HepG2 (cell line): ENCODE results near the gene CSE1L. TPM values are rescaled to one million over a fixed set of nuclear protein-coding genes. Genes with fewer than 3 reads are reported as not detected.

ENCODE experiments used
- ATAC-seq: fragments of 200-7000 bp; cut with Tn5 transposase; 3 replicates; pipeline ENCODE4 v1.9.1; 2020; ENCODE audit warnings: mild to moderate bottlenecking, moderate library complexity
- BruUV-seq: library from RNA; stranded (reverse); fragments of 400-500 nt; replicated peaks from 2 replicates; lab custom pipeline; 2021; lab: Mats Ljungman, UMichigan
- CTCF ChIA-PET: fragments of 300-600 bp; formaldehyde crosslinking; extraction: SDS; loops from one replicate; lab custom pipeline; 2021; ENCODE audit warnings: low total read pairs, inconsistent platforms, low intra/inter-chr PET ratio; lab: Yijun Ruan, JAX
- POLR2A ChIA-PET: fragments of 350-600 bp; sonication (Branson Sonifier 250); formaldehyde crosslinking; loops from one replicate; lab custom pipeline; 2020; ENCODE audit warnings: antibody characterized with exemption, inconsistent platforms; lab: Yijun Ruan, JAX
- DNase-seq: peaks from one replicate; pipeline ENCODE4 v3.0.0-alpha.2; 2015; ENCODE audit warnings: low spot score
- FAIRE-seq: peaks from 3 replicates; lab custom pipeline; 2011; peaks lifted over from hg19 to GRCh38; lab: Jason Lieb, UNC
- H2AFZ ChIP-seq: one replicate; pipeline ENCODE4 v1.6.1; 2011; ENCODE audit warnings: low read length, inconsistent platforms
- H3K27ac ChIP-seq: fragments of 300-600 bp; 3 replicates; pipeline ENCODE4 v1.8.0; 2011; ENCODE audit warnings: mixed run types, mild to moderate bottlenecking, mixed read lengths, low read length, inconsistent platforms; ENCODE audit not compliant: insufficient read depth; ENCODE audit errors: extremely low read length
- H3K27me3 ChIP-seq, 2 experiments: fragments of 200-600 bp in 1 of 2; 2 replicates in 1 of 2; 3 replicates in 1 of 2; pipeline versions ENCODE4 v1.6.0 to v1.8.0; 2011; ENCODE audit warnings: low read length in 2 of 2, mild to moderate bottlenecking in 2 of 2, moderate library complexity in 2 of 2, inconsistent platforms in 1 of 2; ENCODE audit not compliant: insufficient read depth in 2 of 2, control insufficient read depth in 1 of 2
- H3K36me3 ChIP-seq, 2 experiments: fragments of 200-600 bp in 1 of 2; replicated peaks in 1 of 2; 2 replicates in 1 of 2; 3 replicates in 1 of 2; pipeline versions ENCODE4 v1.5.1 to v1.8.0; 2011; ENCODE audit warnings: low read length in 2 of 2, inconsistent platforms in 1 of 2; ENCODE audit not compliant: insufficient read depth in 2 of 2, control insufficient read depth in 1 of 2
- H3K4me1 ChIP-seq: 2 replicates; pipeline ENCODE4 v1.5.1; 2012; ENCODE audit warnings: low read length, inconsistent platforms; ENCODE audit not compliant: insufficient read depth
- H3K4me2 ChIP-seq: 2 replicates; pipeline ENCODE4 v1.6.0; 2011; ENCODE audit warnings: low read depth, low read length, inconsistent platforms
- H3K4me3 ChIP-seq, 3 experiments: fragments of 200-600 bp in 1 of 3; sonication (generic), shearing (Covaris generic) in 1 of 3; replicated peaks in 1 of 3; 2 replicates each; pipeline ENCODE4 v1.5.1; 2011 to 2016; ENCODE audit warnings: low read length in 3 of 3, inconsistent platforms in 2 of 3, low read depth in 2 of 3, mild to moderate bottlenecking in 2 of 3, control low read depth in 1 of 3, mixed read lengths in 1 of 3; ENCODE audit not compliant: insufficient read depth in 1 of 3
- H3K79me2 ChIP-seq: one replicate; pipeline ENCODE4 v1.6.1; 2011; ENCODE audit warnings: low read length, inconsistent platforms; ENCODE audit not compliant: insufficient read depth
- H3K9ac ChIP-seq: 2 replicates; pipeline ENCODE4 v1.6.0; 2011; ENCODE audit warnings: mild to moderate bottlenecking, low read depth, low read length, inconsistent platforms; ENCODE audit not compliant: insufficient read depth
- H3K9me3 ChIP-seq: 2 replicates; pipeline ENCODE4 v1.5.1; 2012; ENCODE audit warnings: mild to moderate bottlenecking, low read length
- H4K20me1 ChIP-seq: 2 replicates; pipeline ENCODE4 v1.6.0; 2011; ENCODE audit warnings: inconsistent platforms, mild to moderate bottlenecking, low read length, moderate library complexity; ENCODE audit not compliant: insufficient read depth
- AKAP8 ChIP-seq: sonication (generic); formaldehyde crosslinking; IDR thresholded peaks from 2 replicates; pipeline ENCODE4 v1.5.1; 2020; ENCODE audit warnings: mild to moderate bottlenecking, missing genetic modification reagents
- EEA1 ChIP-seq: sonication (generic); formaldehyde crosslinking; IDR thresholded peaks from 2 replicates; pipeline ENCODE4 v1.5.1; 2020; ENCODE audit warnings: mild to moderate bottlenecking, missing genetic modification reagents, borderline replicate concordance
- EP300 ChIP-seq, 3 experiments: sonication (generic) in 1 of 3; formaldehyde crosslinking in 1 of 3; IDR thresholded peaks; 2 replicates each; pipeline versions ENCODE4 v1.5.1 to v1.6.1; 2011 to 2020; ENCODE audit warnings: low read depth in 2 of 3, low read length in 2 of 3, borderline replicate concordance in 1 of 3, improper control_type of control experiment in 1 of 3, mild to moderate bottlenecking in 1 of 3, missing genetic modification reagents in 1 of 3, moderate library complexity in 1 of 3
- PAX8 ChIP-seq: sonication (generic); formaldehyde crosslinking; IDR thresholded peaks from 2 replicates; pipeline ENCODE4 v1.8.0; 2022; ENCODE audit warnings: mild to moderate bottlenecking, missing genetic modification reagents, borderline replicate concordance
- ZBTB8A ChIP-seq: sonication (generic); formaldehyde crosslinking; IDR thresholded peaks from 2 replicates; pipeline ENCODE4 v1.4.0; 2020; ENCODE audit warnings: mild to moderate bottlenecking, low read depth, missing genetic modification reagents, borderline replicate concordance
- ZNF180 ChIP-seq: sonication (generic); formaldehyde crosslinking; IDR thresholded peaks from 2 replicates; pipeline ENCODE4 v1.4.0; 2020; ENCODE audit warnings: low read depth, missing genetic modification reagents, borderline replicate concordance
- ZNF335 ChIP-seq: sonication (generic); formaldehyde crosslinking; IDR thresholded peaks from 2 replicates; pipeline ENCODE4 v1.4.0; 2020; ENCODE audit warnings: missing genetic modification reagents
- ZNF34 ChIP-seq: sonication (generic); formaldehyde crosslinking; IDR thresholded peaks from 2 replicates; pipeline ENCODE4 v1.4.0; 2020; ENCODE audit warnings: mild to moderate bottlenecking, missing genetic modification reagents, borderline replicate concordance
- ZNF879 ChIP-seq: sonication (generic); formaldehyde crosslinking; IDR thresholded peaks from 2 replicates; pipeline ENCODE4 v1.8.1; 2023; ENCODE audit warnings: missing genetic modification reagents
- WGBS: methylation state at CpG from one replicate; pipeline ENCODE4 v1.1.6; 2017; ENCODE audit warnings: low lambda C conversion rate; 5-methylcytosine and 5-hydroxymethylcytosine counted together
- in situ Hi-C: cut with HindIII; loops from 2 replicates; pipeline ENCODE4 v1.10.0; 2017; ENCODE audit warnings: low pct_unique_long_range_greater_than_20kb; ENCODE audit not compliant: extremely low pct_ligation_motif_present
- intact Hi-C: fragments of 100-400 bp; cut with micrococcal nuclease; formaldehyde crosslinking; loops from one replicate; pipeline ENCODE4 v1.10.0; 2022; ENCODE audit not compliant: unreplicated experiment
- polyA plus RNA-seq, 8 experiments: library from polyadenylated mRNA; depleted of rRNA in 3 of 8; stranded (reverse) in 7 of 8; unstranded in 1 of 8; fragments of >200 nt; fragmentation: Illumina TruSeq in 4 of 8; extraction: Trizol in 4 of 8; gene quantifications; 2 replicates each; pipeline versions ENCODE4 v1.2.1 to v1.2.3, GENCODE V29; 2011 to 2016; ENCODE audit warnings: low read depth in 4 of 8, missing spikeins in 1 of 8, mixed read lengths in 1 of 8; ENCODE audit not compliant: insufficient read depth in 1 of 8
- total RNA-seq, 5 experiments: library from RNA; depleted of rRNA; stranded (reverse); fragments of >200 nt; fragmentation: Illumina TruSeq; extraction: Trizol; gene quantifications; 2 replicates each; pipeline ENCODE4 v1.2.3, GENCODE V29; 2016; ENCODE audit warnings: low read depth in 1 of 5
- TF ChIP-seq, protein P1 (sequence below): sonication (generic); formaldehyde crosslinking; IDR thresholded peaks from 2 replicates; pipeline ENCODE4 v1.5.0; 2020; ENCODE audit warnings: mild to moderate bottlenecking, missing genetic modification reagents

The CSE1L gene
- total and polyA plus RNA-seq, 2 of the 13 experiments (the other 11 are each of a cell fraction or from before 2014, with no cell fraction given): 56.9 to 258 TPM

DNA sequence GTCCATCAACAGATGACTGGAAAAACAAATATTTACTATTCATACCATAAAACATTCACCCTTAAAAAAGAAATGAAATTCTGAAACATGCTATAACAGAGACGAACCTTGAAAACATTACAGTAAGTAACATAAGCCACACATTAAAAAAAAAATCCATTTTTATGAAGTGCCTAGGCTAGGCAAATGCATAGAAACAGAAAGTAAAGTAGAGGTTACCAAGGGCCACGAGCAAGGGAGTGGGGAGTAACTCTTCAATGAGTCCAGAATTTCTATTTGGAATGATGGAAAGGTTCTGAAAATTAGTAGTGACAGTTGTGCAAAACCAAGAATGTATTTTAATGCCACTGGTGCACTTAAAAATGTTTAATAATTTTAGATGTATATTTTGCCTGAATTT is 94.3 kb downstream of the CSE1L start:
- in situ Hi-C loops (no loop called here), intact Hi-C loops (no loop called here)
- H3K4me1 ChIP-seq: peaks cover 13% of the 10 kb centered on the region; the same call in 1 of the 2 replicates
- H3K4me3 ChIP-seq: no peak overlapping the region
- H3K4me2 ChIP-seq: no peak overlapping the region
- H3K36me3 ChIP-seq: peaks cover 18 to 48% of the 10 kb centered on the region in 2 experiments
- FAIRE-seq: no peak
- TF ChIP-seq PAX8 (CRISPR knock-in tag): no peak
- no peak for TF ChIP-seq ZNF335 (CRISPR knock-in tag)
- no peak for TF ChIP-seq ZNF34 (CRISPR knock-in tag)
- TF ChIP-seq AKAP8 (CRISPR knock-in tag): no peak
- no peak for TF ChIP-seq EEA1 (CRISPR knock-in tag)
- TF ChIP-seq ZNF879 (CRISPR knock-in tag): no peak
- no peak for TF ChIP-seq ZBTB8A (CRISPR knock-in tag)
- no peak for TF ChIP-seq EP300 (IDR thresholded peaks at IDR 0.05; ENCODE audit: low read depth in 2 of 2, low read length in 2 of 2)
- TF ChIP-seq EP300 (CRISPR knock-in tag; IDR thresholded peaks at IDR 0.05; ENCODE audit: borderline replicate concordance): no peak
- TF ChIP-seq, protein P1, sequence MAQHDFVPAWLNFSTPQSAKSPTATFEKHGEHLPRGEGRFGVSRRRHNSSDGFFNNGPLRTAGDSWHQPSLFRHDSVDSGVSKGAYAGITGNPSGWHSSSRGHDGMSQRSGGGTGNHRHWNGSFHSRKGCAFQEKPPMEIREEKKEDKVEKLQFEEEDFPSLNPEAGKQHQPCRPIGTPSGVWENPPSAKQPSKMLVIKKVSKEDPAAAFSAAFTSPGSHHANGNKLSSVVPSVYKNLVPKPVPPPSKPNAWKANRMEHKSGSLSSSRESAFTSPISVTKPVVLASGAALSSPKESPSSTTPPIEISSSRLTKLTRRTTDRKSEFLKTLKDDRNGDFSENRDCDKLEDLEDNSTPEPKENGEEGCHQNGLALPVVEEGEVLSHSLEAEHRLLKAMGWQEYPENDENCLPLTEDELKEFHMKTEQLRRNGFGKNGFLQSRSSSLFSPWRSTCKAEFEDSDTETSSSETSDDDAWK: no peak
- TF ChIP-seq ZNF180 (CRISPR knock-in tag): no peak
- TF ChIP-seq, all 625 proteins: peak for 0
- ATAC-seq: no peak
- H3K27me3 ChIP-seq: no peaks in the 10 kb centered on the region
- ChIA-PET CTCF (no interaction called here), POLR2A (interaction anchor here (1.2 kb wide), 1 partner anchor 79 kb away, joined by 3 read pairs; the partner anchor contains the start of gene DDX27)
- WGBS: 91% methylated on average over 2 of the region's 2 CpGs
- peaks cover 23% of the 10 kb centered on the region; the same call in 1 of the 2 replicates for H4K20me1 ChIP-seq
- no TSS peak for BruUV-seq
- no peak overlapping the region for H3K27ac ChIP-seq
- H2AFZ ChIP-seq: no peak overlapping the region
- H3K9ac ChIP-seq: no peak overlapping the region
- no peaks in the 10 kb centered on the region for H3K9me3 ChIP-seq
- peaks cover 51% of the 10 kb centered on the region for H3K79me2 ChIP-seq
- no peak for DNase-seq
